AG04449 (cell line): Measurements from ENCODE around the gene SNAI1.
"Not testable (repeated sequence)": the region's sequence is repeated elsewhere in the genome, so short reads cannot be mapped to it uniquely, and the experiment has no call there.

Source experiments
- CTCF ChIA-PET: fragments of 350-600 bp; formaldehyde crosslinking; extraction: SDS; loops from one replicate; lab custom pipeline; 2021; ENCODE audit warnings: antibody characterized with exemption; lab: Yijun Ruan, JAX
- POLR2A ChIA-PET: fragments of 400-600, 350-600 bp; formaldehyde crosslinking; extraction: SDS; loops from one replicate; lab custom pipeline; 2020; ENCODE audit warnings: antibody characterized with exemption, inconsistent platforms; lab: Yijun Ruan, JAX
- DNase-seq: peaks from one replicate; pipeline ENCODE4 v3.0.0-alpha.2; 2010; ENCODE audit warnings: low read depth, low spot score
- H3K4me3 ChIP-seq: 2 replicates; pipeline ENCODE4 v1.5.1; 2011; ENCODE audit warnings: low read depth, mild to moderate bottlenecking, control low read depth, low read length
- CTCF ChIP-seq: IDR thresholded peaks from one replicate; pipeline ENCODE4 v1.5.1; 2011; ENCODE audit warnings: mild to moderate bottlenecking, moderate library complexity, low read length, control low read depth, inconsistent platforms; ENCODE audit not compliant: insufficient read depth; ENCODE audit errors: missing control alignments

Gene SNAI1

GRCh38 chr20:49999329-49999728 is 16.5 kb downstream of the SNAI1 start:
- TF ChIP-seq CTCF = no peak
- H3K4me3 ChIP-seq = no peak overlapping the region
- POLR2A ChIA-PET = interaction anchor here (1.5 kb wide), 1 partner anchor 16 kb away, joined by 4 read pairs; the partner anchor contains the start of gene SNAI1
- DNase-seq = no peak
- CTCF ChIA-PET = interaction anchor here (1.2 to 4.1 kb wide), 3 partner anchors 10 to 72 kb away, joined by 5 to 22 read pairs (median 9); no protein-coding TSS in a partner anchor

GRCh38 chr20:50000548-50001222 is 17.9 kb downstream of the SNAI1 start:
- CTCF ChIA-PET = interaction anchor here (1.0 to 4.1 kb wide), 4 partner anchors 11 to 71 kb away, joined by 3 to 22 read pairs (median 4); no protein-coding TSS in a partner anchor
- DNase-seq, H3K4me3 ChIP-seq, POLR2A ChIA-PET: not testable (repeated sequence)

- ChIA-PET CTCF (interaction anchor here (0.8 to 4.1 kb wide), 5 partner anchors 10 to 70 kb away, joined by 3 to 22 read pairs (median 4); no protein-coding TSS in a partner anchor), POLR2A (no interaction called here)
- DNase-seq = no peak
- TF ChIP-seq CTCF = no peak
- H3K4me3 ChIP-seq = no peak overlapping the region
These were observed 19.1 kb downstream of the SNAI1 start for GRCh38 chr20:50001784-50002311.

- no peak for TF ChIP-seq CTCF
- ChIA-PET POLR2A (interaction anchor here (1.5 kb wide), 1 partner anchor 14 kb away, joined by 4 read pairs; no protein-coding TSS in a partner anchor), CTCF (interaction anchor here (0.9 to 2.3 kb wide), 2 partner anchors 24 to 68 kb away, joined by 3 to 5 read pairs; no protein-coding TSS in a partner anchor)
- DNase-seq = peak; percentile 77
- H3K4me3 ChIP-seq = no peak overlapping the region
These were observed 20.5 kb downstream of the SNAI1 start for GRCh38 chr20:50003253-50003656.

GRCh38 chr20:50004229-50004628 is 21.4 kb downstream of the SNAI1 start:
- TF ChIP-seq CTCF = no peak
- POLR2A ChIA-PET = interaction anchor here (1.5 kb wide), 1 partner anchor 15 kb away, joined by 4 read pairs; no protein-coding TSS in a partner anchor
- no peak for DNase-seq
- H3K4me3 ChIP-seq = no peak overlapping the region
- CTCF ChIA-PET = interaction anchor here (2.3 kb wide), 1 partner anchor 25 kb away, joined by 5 read pairs; no protein-coding TSS in a partner anchor

GRCh38 chr20:50005471-50005981 is 22.7 kb downstream of the SNAI1 start:
- POLR2A ChIA-PET = no interaction called here
- DNase-seq = no peak

More at GRCh38 chr20:50005471-50005981, 22.7 kb downstream of the SNAI1 start:
- TF ChIP-seq CTCF = no peak
- CTCF ChIA-PET = interaction anchor here (1.6 kb wide), 1 partner anchor 66 kb away, joined by 9 read pairs; no protein-coding TSS in a partner anchor
- H3K4me3 ChIP-seq = no peak overlapping the region
